HepG2 (cell line): ENCODE data around the gene MRPL36. TPM values are rescaled to one million over a fixed set of nuclear protein-coding genes. Genes with fewer than 3 reads are reported as not detected.

ENCODE experiments used
- ATAC-seq: fragments of 200-7000 bp; cut with Tn5 transposase; 3 replicates; pipeline ENCODE4 v1.9.1; 2020; ENCODE audit warnings: mild to moderate bottlenecking, moderate library complexity
- BruUV-seq: library from RNA; stranded (reverse); fragments of 400-500 nt; replicated peaks from 2 replicates; lab custom pipeline; 2021; lab: Mats Ljungman, UMichigan
- CTCF ChIA-PET: fragments of 300-600 bp; formaldehyde crosslinking; extraction: SDS; loops from one replicate; lab custom pipeline; 2021; ENCODE audit warnings: low total read pairs, inconsistent platforms, low intra/inter-chr PET ratio; lab: Yijun Ruan, JAX
- POLR2A ChIA-PET: fragments of 350-600 bp; sonication (Branson Sonifier 250); formaldehyde crosslinking; loops from one replicate; lab custom pipeline; 2020; ENCODE audit warnings: antibody characterized with exemption, inconsistent platforms; lab: Yijun Ruan, JAX
- DNase-seq: peaks from one replicate; pipeline ENCODE4 v3.0.0-alpha.2; 2015; ENCODE audit warnings: low spot score
- FAIRE-seq: peaks from 3 replicates; lab custom pipeline; 2011; peaks lifted over from hg19 to GRCh38; lab: Jason Lieb, UNC
- H2AFZ ChIP-seq: one replicate; pipeline ENCODE4 v1.6.1; 2011; ENCODE audit warnings: low read length, inconsistent platforms
- H3K27ac ChIP-seq: fragments of 300-600 bp; 3 replicates; pipeline ENCODE4 v1.8.0; 2011; ENCODE audit warnings: mixed run types, mild to moderate bottlenecking, mixed read lengths, low read length, inconsistent platforms; ENCODE audit not compliant: insufficient read depth; ENCODE audit errors: extremely low read length
- H3K27me3 ChIP-seq, 2 experiments: fragments of 200-600 bp in 1 of 2; 2 replicates in 1 of 2; 3 replicates in 1 of 2; pipeline versions ENCODE4 v1.6.0 to v1.8.0; 2011; ENCODE audit warnings: low read length in 2 of 2, mild to moderate bottlenecking in 2 of 2, moderate library complexity in 2 of 2, inconsistent platforms in 1 of 2; ENCODE audit not compliant: insufficient read depth in 2 of 2, control insufficient read depth in 1 of 2
- H3K36me3 ChIP-seq, 2 experiments: fragments of 200-600 bp in 1 of 2; replicated peaks in 1 of 2; 2 replicates in 1 of 2; 3 replicates in 1 of 2; pipeline versions ENCODE4 v1.5.1 to v1.8.0; 2011; ENCODE audit warnings: low read length in 2 of 2, inconsistent platforms in 1 of 2; ENCODE audit not compliant: insufficient read depth in 2 of 2, control insufficient read depth in 1 of 2
- H3K4me1 ChIP-seq: 2 replicates; pipeline ENCODE4 v1.5.1; 2012; ENCODE audit warnings: low read length, inconsistent platforms; ENCODE audit not compliant: insufficient read depth
- H3K4me2 ChIP-seq: 2 replicates; pipeline ENCODE4 v1.6.0; 2011; ENCODE audit warnings: low read depth, low read length, inconsistent platforms
- H3K4me3 ChIP-seq, 3 experiments: fragments of 200-600 bp in 1 of 3; sonication (generic), shearing (Covaris generic) in 1 of 3; replicated peaks in 1 of 3; 2 replicates each; pipeline ENCODE4 v1.5.1; 2011 to 2016; ENCODE audit warnings: low read length in 3 of 3, inconsistent platforms in 2 of 3, low read depth in 2 of 3, mild to moderate bottlenecking in 2 of 3, control low read depth in 1 of 3, mixed read lengths in 1 of 3; ENCODE audit not compliant: insufficient read depth in 1 of 3
- H3K79me2 ChIP-seq: one replicate; pipeline ENCODE4 v1.6.1; 2011; ENCODE audit warnings: low read length, inconsistent platforms; ENCODE audit not compliant: insufficient read depth
- H3K9ac ChIP-seq: 2 replicates; pipeline ENCODE4 v1.6.0; 2011; ENCODE audit warnings: mild to moderate bottlenecking, low read depth, low read length, inconsistent platforms; ENCODE audit not compliant: insufficient read depth
- H3K9me3 ChIP-seq: 2 replicates; pipeline ENCODE4 v1.5.1; 2012; ENCODE audit warnings: mild to moderate bottlenecking, low read length
- H4K20me1 ChIP-seq: 2 replicates; pipeline ENCODE4 v1.6.0; 2011; ENCODE audit warnings: inconsistent platforms, mild to moderate bottlenecking, low read length, moderate library complexity; ENCODE audit not compliant: insufficient read depth
- FOSL1 ChIP-seq: sonication (generic); formaldehyde crosslinking; IDR thresholded peaks from 2 replicates; pipeline ENCODE4 v1.9.0; 2021; ENCODE audit warnings: missing genetic modification reagents, borderline replicate concordance
- HHEX ChIP-seq: IDR thresholded peaks from 2 replicates; pipeline ENCODE4 v1.6.1; 2016; ENCODE audit warnings: control low read depth
- HNRNPL ChIP-seq: fragments of 200-400 bp; formaldehyde crosslinking; IDR thresholded peaks from 2 replicates; pipeline ENCODE4 v1.6.1; 2017; ENCODE audit warnings: mild to moderate bottlenecking, low read depth, low read length
- NONO ChIP-seq, 2 experiments: fragments of 450-650 bp in 1 of 2; sonication (generic) in 1 of 2; formaldehyde crosslinking in 1 of 2; IDR thresholded peaks in 1 of 2; conservative IDR thresholded peaks in 1 of 2; 2 replicates each; pipeline versions ENCODE4 v1.6.1 to v1.8.0; 2017 to 2022; ENCODE audit warnings: mild to moderate bottlenecking in 1 of 2, missing genetic modification reagents in 1 of 2, moderate library complexity in 1 of 2
- REXO4 ChIP-seq: sonication (generic); formaldehyde crosslinking; IDR thresholded peaks from 2 replicates; pipeline ENCODE4 v1.8.0; 2022; ENCODE audit warnings: missing genetic modification reagents, mild to moderate bottlenecking, borderline replicate concordance
- ZBTB7B ChIP-seq: sonication (generic); formaldehyde crosslinking; IDR thresholded peaks from 2 replicates; pipeline ENCODE4 v1.4.0; 2020; ENCODE audit warnings: missing genetic modification reagents
- WGBS: methylation state at CpG from one replicate; pipeline ENCODE4 v1.1.6; 2017; ENCODE audit warnings: low lambda C conversion rate; 5-methylcytosine and 5-hydroxymethylcytosine counted together
- in situ Hi-C: cut with HindIII; loops from 2 replicates; pipeline ENCODE4 v1.10.0; 2017; ENCODE audit warnings: low pct_unique_long_range_greater_than_20kb; ENCODE audit not compliant: extremely low pct_ligation_motif_present
- intact Hi-C: fragments of 100-400 bp; cut with micrococcal nuclease; formaldehyde crosslinking; loops from one replicate; pipeline ENCODE4 v1.10.0; 2022; ENCODE audit not compliant: unreplicated experiment
- polyA plus RNA-seq, 8 experiments: library from polyadenylated mRNA; depleted of rRNA in 3 of 8; stranded (reverse) in 7 of 8; unstranded in 1 of 8; fragments of >200 nt; fragmentation: Illumina TruSeq in 4 of 8; extraction: Trizol in 4 of 8; gene quantifications; 2 replicates each; pipeline versions ENCODE4 v1.2.1 to v1.2.3, GENCODE V29; 2011 to 2016; ENCODE audit warnings: low read depth in 4 of 8, missing spikeins in 1 of 8, mixed read lengths in 1 of 8; ENCODE audit not compliant: insufficient read depth in 1 of 8
- total RNA-seq, 5 experiments: library from RNA; depleted of rRNA; stranded (reverse); fragments of >200 nt; fragmentation: Illumina TruSeq; extraction: Trizol; gene quantifications; 2 replicates each; pipeline ENCODE4 v1.2.3, GENCODE V29; 2016; ENCODE audit warnings: low read depth in 1 of 5
- TF ChIP-seq, protein P1 (sequence below): sonication (generic); formaldehyde crosslinking; IDR thresholded peaks from 2 replicates; pipeline ENCODE4 v1.4.0; 2020; ENCODE audit warnings: low read depth, mild to moderate bottlenecking, missing genetic modification reagents
- TF ChIP-seq, protein P2 (sequence below): sonication (generic); formaldehyde crosslinking; IDR thresholded peaks from 2 replicates; pipeline ENCODE4 v1.4.0; 2020; ENCODE audit warnings: mild to moderate bottlenecking, missing genetic modification reagents
- TF ChIP-seq, protein P3 (sequence below): sonication (generic); formaldehyde crosslinking; IDR thresholded peaks from 2 replicates; pipeline ENCODE4 v1.8.0; 2022; ENCODE audit warnings: mild to moderate bottlenecking, missing genetic modification reagents; ENCODE audit not compliant: insufficient replicate concordance
- TF ChIP-seq, protein P4 (sequence below): sonication (generic); formaldehyde crosslinking; conservative IDR thresholded peaks from 2 replicates; pipeline ENCODE4 v1.8.0; 2022; ENCODE audit warnings: missing genetic modification reagents

MRPL36 gene
- total and polyA plus RNA-seq, 2 of the 13 experiments (the other 11 are each of a cell fraction or from before 2014, with no cell fraction given), result 71.3 to 113 TPM

DNA sequence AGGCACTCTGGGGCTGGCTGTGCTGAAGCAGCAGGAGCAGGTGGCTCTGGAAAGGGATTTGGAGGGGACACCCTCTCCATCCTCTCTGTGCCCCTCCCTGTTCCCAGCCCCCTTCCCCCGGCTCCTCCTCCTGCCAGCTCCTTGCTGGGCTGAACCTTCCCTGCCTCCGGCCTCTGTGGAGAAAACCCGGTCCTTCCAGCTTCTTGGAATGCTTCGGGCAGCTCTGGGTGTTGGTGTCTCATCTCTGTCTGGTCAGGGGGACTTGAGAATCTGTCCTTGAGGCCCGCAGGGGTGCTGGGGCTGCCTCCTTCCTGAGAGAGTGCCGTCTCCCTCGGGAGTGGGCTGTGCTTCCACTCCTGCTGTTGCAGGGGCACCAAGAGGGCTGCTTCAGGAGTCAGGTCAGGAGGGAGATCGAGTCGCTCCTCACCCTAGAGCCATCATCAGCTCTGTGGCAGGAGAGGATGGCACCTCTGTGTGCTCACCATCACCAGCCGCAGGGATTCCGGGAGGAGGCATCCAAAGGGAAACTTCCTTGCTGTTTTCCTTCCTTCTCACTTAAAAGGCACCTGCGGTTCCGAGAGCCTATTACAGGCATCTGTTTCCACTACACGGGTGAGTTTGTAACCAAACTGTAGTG, 32.2 kb upstream of the MRPL36 start:
- Histone ChIP-seq H3K27ac (no peak overlapping the region), H3K4me3 (no peak overlapping the region), H3K4me2 (no peak overlapping the region), H3K9me3 (no peaks in the 10 kb centered on the region), H3K27me3 (peaks cover 0 to 33% of the 10 kb centered on the region in 2 experiments; a peak in 4 of 5 replicates), H4K20me1 (no peaks in the 10 kb centered on the region), H3K9ac (no peak overlapping the region), H3K36me3 (no peaks in the 10 kb centered on the region), H2AFZ (no peak overlapping the region), H3K4me1 (peaks cover 5% of the 10 kb centered on the region; the same call in 1 of the 2 replicates), H3K79me2 (no peaks in the 10 kb centered on the region)
- in situ Hi-C loops (no loop called here), intact Hi-C loops (no loop called here)
- WGBS, result 79% methylated on average over 6 of the region's 14 CpGs
- POLR2A ChIA-PET, result no interaction called here
- DNase-seq, result no peak
- no peak for ATAC-seq
- BruUV-seq, result no TSS peak
- FAIRE-seq, result no peak
- CTCF ChIA-PET, result no interaction called here
- TF ChIP-seq REXO4 (CRISPR knock-in tag) (no peak), ZBTB7B (no peak), FOSL1 (no peak), NONO (IDR thresholded peaks at IDR 0.05) (no peak), NONO (CRISPR knock-in tag; conservative IDR thresholded peaks at IDR 0.05) (no peak), HNRNPL (no peak), HHEX (CRISPR knock-in tag) (no peak)
- TF ChIP-seq, protein P1, sequence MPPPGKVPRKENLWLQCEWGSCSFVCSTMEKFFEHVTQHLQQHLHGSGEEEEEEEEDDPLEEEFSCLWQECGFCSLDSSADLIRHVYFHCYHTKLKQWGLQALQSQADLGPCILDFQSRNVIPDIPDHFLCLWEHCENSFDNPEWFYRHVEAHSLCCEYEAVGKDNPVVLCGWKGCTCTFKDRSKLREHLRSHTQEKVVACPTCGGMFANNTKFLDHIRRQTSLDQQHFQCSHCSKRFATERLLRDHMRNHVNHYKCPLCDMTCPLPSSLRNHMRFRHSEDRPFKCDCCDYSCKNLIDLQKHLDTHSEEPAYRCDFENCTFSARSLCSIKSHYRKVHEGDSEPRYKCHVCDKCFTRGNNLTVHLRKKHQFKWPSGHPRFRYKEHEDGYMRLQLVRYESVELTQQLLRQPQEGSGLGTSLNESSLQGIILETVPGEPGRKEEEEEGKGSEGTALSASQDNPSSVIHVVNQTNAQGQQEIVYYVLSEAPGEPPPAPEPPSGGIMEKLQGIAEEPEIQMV, result no peak
- TF ChIP-seq, protein P2, sequence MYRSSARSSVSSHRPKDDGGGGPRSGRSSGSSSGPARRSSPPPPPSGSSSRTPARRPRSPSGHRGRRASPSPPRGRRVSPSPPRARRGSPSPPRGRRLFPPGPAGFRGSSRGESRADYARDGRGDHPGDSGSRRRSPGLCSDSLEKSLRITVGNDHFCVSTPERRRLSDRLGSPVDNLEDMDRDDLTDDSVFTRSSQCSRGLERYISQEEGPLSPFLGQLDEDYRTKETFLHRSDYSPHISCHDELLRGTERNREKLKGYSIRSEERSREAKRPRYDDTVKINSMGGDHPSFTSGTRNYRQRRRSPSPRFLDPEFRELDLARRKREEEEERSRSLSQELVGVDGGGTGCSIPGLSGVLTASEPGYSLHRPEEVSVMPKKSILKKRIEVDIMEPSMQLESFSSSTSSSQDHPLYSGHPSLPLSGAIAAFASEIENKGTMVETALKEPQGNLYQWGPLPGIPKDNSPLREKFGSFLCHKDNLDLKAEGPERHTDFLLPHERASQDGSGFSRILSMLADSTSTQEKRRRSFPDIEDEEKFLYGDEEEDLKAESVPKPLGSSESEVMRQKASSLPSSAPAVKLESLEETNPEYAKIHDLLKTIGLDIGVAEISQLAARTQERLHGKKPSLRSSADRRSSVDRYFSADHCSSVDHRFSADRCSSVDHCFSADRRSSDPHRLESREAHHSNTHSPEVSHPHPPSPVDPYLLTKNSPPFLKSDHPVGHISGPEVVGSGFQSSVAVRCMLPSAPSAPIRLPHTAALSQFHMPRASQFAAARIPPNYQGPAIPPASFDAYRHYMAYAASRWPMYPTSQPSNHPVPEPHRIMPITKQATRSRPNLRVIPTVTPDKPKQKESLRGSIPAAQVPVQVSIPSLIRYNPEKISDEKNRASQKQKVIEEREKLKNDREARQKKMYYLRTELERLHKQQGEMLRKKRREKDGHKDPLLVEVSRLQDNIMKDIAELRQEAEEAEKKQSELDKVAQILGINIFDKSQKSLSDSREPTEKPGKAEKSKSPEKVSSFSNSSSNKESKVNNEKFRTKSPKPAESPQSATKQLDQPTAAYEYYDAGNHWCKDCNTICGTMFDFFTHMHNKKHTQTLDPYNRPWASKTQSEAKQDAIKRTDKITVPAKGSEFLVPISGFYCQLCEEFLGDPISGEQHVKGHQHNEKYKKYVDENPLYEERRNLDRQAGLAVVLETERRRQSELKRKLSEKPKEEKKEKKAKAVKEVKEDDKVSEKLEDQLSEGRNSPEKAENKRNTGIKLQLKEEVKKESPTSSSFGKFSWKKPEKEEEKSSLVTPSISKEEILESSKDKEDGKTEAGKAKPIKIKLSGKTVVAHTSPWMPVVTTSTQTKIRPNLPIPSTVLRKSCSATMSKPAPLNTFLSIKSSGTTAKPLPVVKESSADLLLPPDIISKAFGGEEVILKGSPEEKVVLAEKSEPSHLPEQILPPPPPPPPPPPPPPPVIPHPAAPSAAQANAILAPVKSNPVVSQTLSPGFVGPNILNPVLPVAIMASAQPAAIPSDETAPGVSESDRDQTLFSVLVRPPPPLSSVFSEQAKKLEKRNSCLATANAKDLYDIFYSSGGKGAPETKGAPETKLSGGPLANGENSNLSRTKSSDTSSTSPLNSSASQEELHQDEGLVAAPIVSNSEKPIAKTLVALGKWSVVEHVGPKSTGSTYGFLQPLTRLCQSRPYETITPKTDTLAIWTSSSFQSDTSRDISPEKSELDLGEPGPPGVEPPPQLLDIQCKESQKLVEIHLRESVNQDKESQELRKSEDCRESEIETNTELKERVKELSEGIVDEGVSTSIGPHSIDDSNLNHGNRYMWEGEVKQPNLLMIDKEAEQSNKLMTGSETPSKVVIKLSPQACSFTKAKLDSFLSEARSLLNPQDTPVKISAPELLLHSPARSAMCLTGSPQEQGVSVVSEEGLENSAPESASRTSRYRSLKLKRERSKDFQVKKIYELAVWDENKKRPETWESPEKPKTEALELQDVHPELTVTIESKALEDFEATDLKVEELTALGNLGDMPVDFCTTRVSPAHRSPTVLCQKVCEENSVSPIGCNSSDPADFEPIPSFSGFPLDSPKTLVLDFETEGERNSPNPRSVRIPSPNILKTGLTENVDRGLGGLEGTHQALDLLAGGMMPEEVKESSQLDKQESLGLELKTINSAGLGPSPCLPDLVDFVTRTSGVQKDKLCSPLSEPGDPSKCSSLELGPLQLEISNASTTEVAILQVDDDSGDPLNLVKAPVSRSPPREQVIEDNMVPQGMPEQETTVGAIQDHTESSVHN (CRISPR knock-in tag), result no peak
- TF ChIP-seq, protein P3, sequence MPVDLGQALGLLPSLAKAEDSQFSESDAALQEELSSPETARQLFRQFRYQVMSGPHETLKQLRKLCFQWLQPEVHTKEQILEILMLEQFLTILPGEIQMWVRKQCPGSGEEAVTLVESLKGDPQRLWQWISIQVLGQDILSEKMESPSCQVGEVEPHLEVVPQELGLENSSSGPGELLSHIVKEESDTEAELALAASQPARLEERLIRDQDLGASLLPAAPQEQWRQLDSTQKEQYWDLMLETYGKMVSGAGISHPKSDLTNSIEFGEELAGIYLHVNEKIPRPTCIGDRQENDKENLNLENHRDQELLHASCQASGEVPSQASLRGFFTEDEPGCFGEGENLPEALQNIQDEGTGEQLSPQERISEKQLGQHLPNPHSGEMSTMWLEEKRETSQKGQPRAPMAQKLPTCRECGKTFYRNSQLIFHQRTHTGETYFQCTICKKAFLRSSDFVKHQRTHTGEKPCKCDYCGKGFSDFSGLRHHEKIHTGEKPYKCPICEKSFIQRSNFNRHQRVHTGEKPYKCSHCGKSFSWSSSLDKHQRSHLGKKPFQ, result no peak
- TF ChIP-seq, protein P4, sequence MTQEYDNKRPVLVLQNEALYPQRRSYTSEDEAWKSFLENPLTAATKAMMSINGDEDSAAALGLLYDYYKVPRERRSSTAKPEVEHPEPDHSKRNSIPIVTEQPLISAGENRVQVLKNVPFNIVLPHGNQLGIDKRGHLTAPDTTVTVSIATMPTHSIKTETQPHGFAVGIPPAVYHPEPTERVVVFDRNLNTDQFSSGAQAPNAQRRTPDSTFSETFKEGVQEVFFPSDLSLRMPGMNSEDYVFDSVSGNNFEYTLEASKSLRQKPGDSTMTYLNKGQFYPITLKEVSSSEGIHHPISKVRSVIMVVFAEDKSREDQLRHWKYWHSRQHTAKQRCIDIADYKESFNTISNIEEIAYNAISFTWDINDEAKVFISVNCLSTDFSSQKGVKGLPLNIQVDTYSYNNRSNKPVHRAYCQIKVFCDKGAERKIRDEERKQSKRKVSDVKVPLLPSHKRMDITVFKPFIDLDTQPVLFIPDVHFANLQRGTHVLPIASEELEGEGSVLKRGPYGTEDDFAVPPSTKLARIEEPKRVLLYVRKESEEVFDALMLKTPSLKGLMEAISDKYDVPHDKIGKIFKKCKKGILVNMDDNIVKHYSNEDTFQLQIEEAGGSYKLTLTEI (CRISPR knock-in tag), result no peak
